Motor neuron (in vitro differentiated cells): ENCODE measurements around the gene FTL. TPM values are rescaled to one million over a fixed set of nuclear protein-coding genes. Genes with fewer than 3 reads are reported as not detected.

ENCODE experiments used
- ATAC-seq, 8 experiments: fragments of 200-7000 bp; cut with Tn5 transposase; replicated peaks in 6 of 8; 2 replicates each; pipeline ENCODE4 v1.8.0; 2021; ENCODE audit warnings: mild to moderate bottlenecking in 8 of 8, moderate library complexity in 8 of 8
- H3K27ac ChIP-seq, 2 donors: fragments of 250-450 bp; sonication (Bioruptor Pico); 2 replicates each; pipeline ENCODE4 v1.9.0; 2021; ENCODE audit warnings: antibody characterized with exemption in 2 of 2, mild to moderate bottlenecking in 2 of 2, moderate library complexity in 1 of 2
- H3K4me1 ChIP-seq, 2 donors: fragments of 250-450 bp; sonication (Bioruptor Pico); replicated peaks in 1 of 2; 2 replicates each; pipeline ENCODE4 v1.6.1; 2021; ENCODE audit warnings: antibody characterized with exemption in 2 of 2, mild to moderate bottlenecking in 2 of 2, moderate library complexity in 1 of 2
- H3K4me3 ChIP-seq, 5 donors: fragments of 250-450 bp; sonication (Bioruptor Pico); 2 replicates each; pipeline ENCODE4 v1.9.0; 2021; ENCODE audit warnings: antibody characterized with exemption in 5 of 5, mild to moderate bottlenecking in 5 of 5, moderate library complexity in 4 of 5
- WGBS, 10 experiments: fragments of 450-650 bp; shearing (Covaris generic); methylation state at CpG; one replicate each; pipeline ENCODE4 v1.0.0; 2022; 5-methylcytosine and 5-hydroxymethylcytosine counted together
- in situ Hi-C, 9 experiments: fragments of 400-800 bp; cut with MboI; loops; one replicate each; pipeline ENCODE4 v1.15.0; 2021; ENCODE audit warnings: low sequenced_read_pairs in 9 of 9, low pct_unique_long_range_greater_than_20kb in 2 of 9; ENCODE audit not compliant: unreplicated experiment in 9 of 9
- total RNA-seq, 8 experiments: library from RNA; unstranded; fragments of 300-600 nt; gene quantifications; 2 replicates each; pipeline versions ENCODE4 v1.2.3 to v1.2.4, GENCODE V29; 2022

The FTL gene
- total RNA-seq, 8 experiments from 2014 or later = 1,251 to 10,826 (median 2,578) TPM

- in situ Hi-C loops = no loop called here
- H3K27ac ChIP-seq = no peak overlapping the region
- 88 to 100% (median 94%) methylated on average over 1 to 5 of the region's 22 CpGs; no CpG with 5 or more reads in 7 of the 10 experiments for WGBS, 10 experiments
- H3K4me3 ChIP-seq = no peak overlapping the region
- no peak for ATAC-seq
- H3K4me1 ChIP-seq = peaks cover 14 to 15% of the 10 kb centered on the region in 2 donors
Observed at GRCh38 chr19:48991011-48991609, 26.0 kb downstream of the FTL start.

GRCh38 chr19:48991873-48992580 is 26.9 kb downstream of the FTL start:
- WGBS, 10 experiments = 0 to 17% (median 8%) methylated on average over 1 to 4 of the region's 8 CpGs; no CpG with 5 or more reads in 7 of the 10 experiments
- Histone ChIP-seq H3K4me3 (peak overlapping the region; percentile 49 to 66 (median 53)), H3K27ac (peak overlapping the region in 1 of 2 donors; percentile 40), H3K4me1 (peaks cover 14 to 15% of the 10 kb centered on the region in 2 donors)
- in situ Hi-C loops = no loop called here
- ATAC-seq = peak in 3 of 8 experiments; percentile 24 to 39 (median 26)

GRCh38 chr19:48992581-48993174 is 27.6 kb downstream of the FTL start:
- 0 to 2% (median 0%) methylated on average over 1 to 10 of the region's 20 CpGs; no CpG with 5 or more reads in 4 of the 10 experiments for WGBS, 10 experiments
- Histone ChIP-seq H3K27ac (peak overlapping the region; percentile 48 to 55), H3K4me3 (peak overlapping the region; percentile 49 to 66 (median 53)), H3K4me1 (peaks cover 14 to 15% of the 10 kb centered on the region in 2 donors)
- peak in 2 of 8 experiments; percentile 2 to 4 for ATAC-seq
- in situ Hi-C loops = no loop called here

- WGBS, 10 experiments = 0 to 3% (median 2%) methylated on average over 2 to 19 of the region's 56 CpGs; no CpG with 5 or more reads in 3 of the 10 experiments
- ATAC-seq = peak; percentile 81 to 94 (median 93)
- Histone ChIP-seq H3K4me3 (peak within 1 kb of the TSS; percentile 49 to 66 (median 53)), H3K27ac (peak within 1 kb of the TSS; percentile 81 to 84), H3K4me1 (peaks cover 14 to 15% of the 10 kb centered on the region in 2 donors)
- in situ Hi-C loops = no loop called here
Observed at GRCh38 chr19:48993175-48994034, 28.3 kb downstream of the FTL start, which contains the start of the genes GYS1 and RUVBL2. TSS of gene GYS1 (minus strand) at chr19:48993309. CDS start at chr19:48993112, 197 bp downstream. TSS of gene RUVBL2 (plus strand) at chr19:48993887. CDS start at chr19:48993912, 25 bp downstream.

- Histone ChIP-seq H3K4me1 (peaks cover 14 to 15% of the 10 kb centered on the region in 2 donors), H3K27ac (peak overlapping the region; percentile 81 to 84), H3K4me3 (peak overlapping the region; percentile 49 to 66 (median 53))
- in situ Hi-C loops = no loop called here
- 0 to 5% (median 0%) methylated on average over 1 to 5 of the region's 13 CpGs; no CpG with 5 or more reads in 3 of the 10 experiments for WGBS, 10 experiments
- no peak for ATAC-seq
Observed at GRCh38 chr19:48994035-48994386, 28.9 kb downstream of the FTL start.

GRCh38 chr19:48997972-48998371 is 32.9 kb downstream of the FTL start:
- H3K27ac ChIP-seq = no peak overlapping the region
- ATAC-seq = no peak
- in situ Hi-C loops = no loop called here
- WGBS, 10 experiments = 20 to 100% (median 60%) methylated on average over 1 to 5 of the region's 5 CpGs; no CpG with 5 or more reads in 5 of the 10 experiments
- H3K4me3 ChIP-seq = no peak overlapping the region
- H3K4me1 ChIP-seq = peaks cover 6 to 7% of the 10 kb centered on the region in 2 donors

- 0 to 70% (median 56%) methylated on average over 1 to 10 of the region's 16 CpGs; no CpG with 5 or more reads in 1 of the 10 experiments for WGBS, 10 experiments
- ATAC-seq = peak; percentile 39 to 96 (median 76)
- H3K27ac ChIP-seq = no peak overlapping the region
- in situ Hi-C loops = no loop called here
- H3K4me3 ChIP-seq = no peak overlapping the region
- H3K4me1 ChIP-seq = peaks cover 1 to 3% of the 10 kb centered on the region in 2 donors
Observed at GRCh38 chr19:48999481-49000325, 34.6 kb downstream of the FTL start.

- WGBS, 10 experiments = 80 to 100% (median 100%) methylated on average over 1 of the region's 15 CpGs; no CpG with 5 or more reads in 7 of the 10 experiments
- Histone ChIP-seq H3K4me1 (no peaks in the 10 kb centered on the region), H3K4me3 (no peak overlapping the region), H3K27ac (no peak overlapping the region)
- in situ Hi-C loops = no loop called here
- ATAC-seq = no peak
Observed at GRCh38 chr19:49004133-49004532, 39.0 kb downstream of the FTL start.

- ATAC-seq = no peak
- in situ Hi-C loops = no loop called here
- 93 to 100% (median 95%) methylated on average over 1 to 6 of the region's 7 CpGs; no CpG with 5 or more reads in 3 of the 10 experiments for WGBS, 10 experiments
- no peaks in the 10 kb centered on the region for H3K4me1 ChIP-seq
- H3K27ac ChIP-seq = no peak overlapping the region
- H3K4me3 ChIP-seq = no peak overlapping the region
Observed at GRCh38 chr19:49004964-49005614, 40.0 kb downstream of the FTL start.

- no peak overlapping the region for H3K4me3 ChIP-seq
- in situ Hi-C loops = no loop called here
- H3K4me1 ChIP-seq = no peaks in the 10 kb centered on the region
- no peak overlapping the region for H3K27ac ChIP-seq
- 89 to 100% (median 90%) methylated on average over 2 to 4 of the region's 22 CpGs; no CpG with 5 or more reads in 7 of the 10 experiments for WGBS, 10 experiments
- ATAC-seq = no peak
Observed at GRCh38 chr19:49006905-49007304, 41.8 kb downstream of the FTL start.

- in situ Hi-C loops = no loop called here
- Histone ChIP-seq H3K27ac (no peak overlapping the region), H3K4me3 (no peak overlapping the region), H3K4me1 (no peaks in the 10 kb centered on the region)
- 80 to 97% (median 93%) methylated on average over 1 to 11 of the region's 18 CpGs; no CpG with 5 or more reads in 7 of the 10 experiments for WGBS, 10 experiments
- no peak for ATAC-seq
Observed at GRCh38 chr19:49009828-49010227, 44.7 kb downstream of the FTL start.
